Measurements from ENCODE around the gene CNTNAP5.

Gene CNTNAP5

GRCh38 chr2:124063596-124063995 is 38.5 kb downstream of the CNTNAP5 start:
- DNase-seq (ENCODE audit: low read depth), result no peak

DNA sequence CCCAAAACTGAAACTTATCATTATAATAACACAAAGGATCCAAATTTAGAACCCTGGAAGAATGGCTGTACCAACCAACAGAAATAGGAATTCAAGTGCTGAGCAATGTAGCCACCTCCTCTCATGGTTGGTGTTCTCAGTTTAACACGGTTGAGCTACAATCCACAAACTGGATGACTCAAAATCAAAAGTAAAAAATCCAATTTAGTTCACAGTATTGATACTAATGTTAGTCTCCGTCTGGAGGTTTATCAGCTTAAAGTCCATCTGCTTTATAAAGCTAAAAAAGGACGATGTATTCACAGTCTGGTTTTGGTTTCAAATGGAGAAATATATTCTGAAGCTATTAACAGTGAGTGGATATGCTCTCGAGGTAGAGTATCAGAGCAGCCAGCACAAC is 40.5 kb downstream of the CNTNAP5 start:
- DNase-seq (ENCODE audit: low read depth), result no peak

- DNase-seq (ENCODE audit: low read depth), result no peak
Observed at GRCh38 chr2:124066776-124067175, 41.7 kb downstream of the CNTNAP5 start.

- no peak for DNase-seq (ENCODE audit: low read depth)
Observed at GRCh38 chr2:124079045-124079444, 54.0 kb downstream of the CNTNAP5 start.

DNA sequence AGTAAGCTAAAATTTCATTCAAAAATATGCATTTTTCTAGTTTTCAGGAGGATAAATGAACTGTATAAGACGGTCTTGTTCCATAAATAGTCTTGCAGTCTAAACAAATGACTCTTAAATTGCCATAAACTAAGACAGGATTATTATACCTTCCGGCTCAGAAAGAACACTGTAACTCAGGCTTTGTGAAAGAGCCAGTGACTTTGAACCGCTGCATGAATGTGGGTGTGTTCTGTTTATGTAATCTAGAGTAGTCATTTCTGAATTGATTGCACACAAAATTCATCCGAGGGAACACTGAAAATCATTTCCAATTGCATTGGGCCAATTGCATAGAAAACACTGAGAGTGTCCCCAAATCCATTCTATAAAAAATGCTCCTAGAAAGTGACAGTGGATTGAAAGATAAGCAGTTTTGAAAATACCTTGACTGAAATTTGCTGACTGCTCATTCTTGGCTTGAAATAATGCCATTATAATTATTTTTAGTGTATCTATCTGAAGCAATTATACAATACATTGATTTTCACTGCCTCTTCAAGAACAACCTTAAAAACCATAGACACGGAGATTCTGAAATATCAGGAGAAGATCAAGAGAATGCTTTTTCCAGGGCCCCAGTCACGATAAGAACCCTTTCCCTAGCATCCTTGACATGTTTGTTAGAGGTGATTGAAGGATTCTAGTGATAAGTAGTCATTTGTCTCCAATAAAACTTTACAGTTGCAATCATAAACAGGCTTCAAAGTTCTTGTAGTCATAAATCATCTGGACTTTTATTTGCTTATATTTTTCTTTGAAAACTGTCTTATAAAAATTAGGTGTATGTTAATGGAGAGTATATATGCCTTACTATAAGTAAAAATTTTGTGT is 55.4 kb downstream of the CNTNAP5 start:
- DNase-seq (ENCODE audit: low read depth), result no peak

GRCh38 chr2:124081154-124081716 is 56.1 kb downstream of the CNTNAP5 start:
- no peak for DNase-seq (ENCODE audit: low read depth)

DNA sequence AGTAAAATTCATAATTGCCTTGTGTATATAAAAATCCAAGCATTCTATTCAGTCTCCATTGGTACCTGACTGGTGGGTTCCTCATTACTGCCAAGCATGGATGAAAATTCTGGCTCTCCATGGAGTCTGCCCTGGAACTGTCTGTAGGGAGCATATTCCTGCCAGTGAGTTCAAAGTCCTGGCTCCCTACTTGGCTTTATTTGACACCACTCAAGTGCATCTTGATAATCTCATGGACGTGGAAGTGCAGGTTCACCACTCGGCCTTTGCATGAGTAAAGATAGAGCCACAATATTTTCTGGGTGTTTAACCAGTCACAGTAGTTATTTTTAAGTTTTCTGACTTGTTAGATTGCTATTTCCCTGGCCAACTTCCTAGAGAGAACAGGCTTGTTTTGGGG is 63.5 kb downstream of the CNTNAP5 start:
- no peak for DNase-seq (ENCODE audit: low read depth)

- DNase-seq (ENCODE audit: low read depth), result no peak
Observed at GRCh38 chr2:124091721-124092120, 66.6 kb downstream of the CNTNAP5 start.

- no peak for DNase-seq (ENCODE audit: low read depth)
Observed at GRCh38 chr2:124092651-124093050, 67.6 kb downstream of the CNTNAP5 start.

- no peak for DNase-seq (ENCODE audit: low read depth)
Observed at GRCh38 chr2:124104914-124105313, 79.8 kb downstream of the CNTNAP5 start.

DNA sequence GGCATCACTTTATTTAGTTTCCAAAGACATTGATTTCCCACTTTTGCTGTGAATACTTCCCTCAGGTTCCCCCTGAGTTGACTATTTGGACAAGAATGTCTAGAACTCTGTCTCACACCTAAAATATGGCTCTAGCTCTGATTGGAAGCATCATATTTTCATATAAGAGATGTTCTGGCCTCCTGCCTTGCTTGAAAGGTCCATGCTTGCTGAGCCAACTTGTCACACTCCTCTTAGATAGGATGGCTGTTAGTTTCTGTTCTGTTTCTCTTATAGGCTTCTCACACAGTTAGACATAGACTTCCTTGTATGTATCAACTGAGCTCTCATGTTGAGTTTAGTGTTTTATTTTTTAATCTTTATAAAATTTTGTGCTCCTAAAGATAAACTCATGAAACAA is 87.1 kb downstream of the CNTNAP5 start:
- DNase-seq (ENCODE audit: low read depth), result no peak

- no peak for DNase-seq (ENCODE audit: low read depth)
Observed at GRCh38 chr2:124112966-124113365, 87.9 kb downstream of the CNTNAP5 start.

- no peak for DNase-seq (ENCODE audit: low read depth)
Observed at GRCh38 chr2:124120246-124120645, 95.2 kb downstream of the CNTNAP5 start.

- DNase-seq (ENCODE audit: low read depth), result no peak
Observed at GRCh38 chr2:124121106-124121505, 96.0 kb downstream of the CNTNAP5 start.

GRCh38 chr2:124121760-124122275 is 96.7 kb downstream of the CNTNAP5 start:
- DNase-seq (ENCODE audit: low read depth), result no peak

DNA sequence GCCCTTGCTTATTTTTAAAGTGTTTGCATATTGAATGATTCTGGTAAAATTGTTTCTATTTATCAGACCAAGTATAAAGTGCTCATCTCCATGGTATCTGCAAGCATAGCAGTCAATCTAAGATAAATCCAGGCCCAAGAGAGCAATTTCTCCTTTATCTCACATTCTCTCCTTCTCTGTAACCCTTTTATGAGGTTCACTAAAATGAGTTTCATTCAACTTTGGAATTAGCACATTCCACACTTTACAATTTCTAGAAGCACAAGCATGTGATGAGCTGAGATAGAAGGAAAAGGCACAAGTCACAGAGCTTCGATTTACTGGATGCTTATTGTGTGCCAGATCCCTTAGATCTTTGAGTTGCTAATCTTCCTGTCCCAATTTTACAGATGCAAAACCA is 97.3 kb downstream of the CNTNAP5 start:
- no peak for DNase-seq (ENCODE audit: low read depth)

- no peak for DNase-seq (ENCODE audit: low read depth)
Observed at GRCh38 chr2:124131276-124131675, 106.2 kb downstream of the CNTNAP5 start.

GRCh38 chr2:124136110-124136509 is 111.0 kb downstream of the CNTNAP5 start:
- no peak for DNase-seq (ENCODE audit: low read depth)

GRCh38 chr2:124138076-124138475 is 113.0 kb downstream of the CNTNAP5 start:
- no peak for DNase-seq (ENCODE audit: low read depth)

- DNase-seq (ENCODE audit: low read depth), result no peak
Observed at GRCh38 chr2:124145982-124146381, 120.9 kb downstream of the CNTNAP5 start.

DNA sequence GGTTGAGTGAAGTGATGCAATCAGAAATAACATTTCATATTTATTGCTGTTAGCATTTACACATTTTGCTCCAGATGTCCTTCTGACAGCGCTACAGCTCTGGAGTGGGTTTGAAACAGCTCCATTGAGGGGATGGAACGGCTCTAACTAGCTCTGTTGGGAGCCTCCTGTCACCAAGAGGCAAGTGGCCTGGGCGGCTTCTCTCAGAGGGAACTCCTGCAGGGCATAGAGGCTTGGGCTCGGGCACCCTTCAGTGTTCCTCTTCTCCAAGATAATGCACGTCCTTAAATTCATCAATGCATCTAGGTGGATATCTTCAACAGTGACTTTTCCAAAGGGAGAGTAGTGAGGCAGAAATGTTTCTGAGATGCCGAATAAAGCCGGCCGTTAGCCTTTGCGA is 122.5 kb downstream of the CNTNAP5 start:
- no peak for DNase-seq (ENCODE audit: low read depth)

DNA sequence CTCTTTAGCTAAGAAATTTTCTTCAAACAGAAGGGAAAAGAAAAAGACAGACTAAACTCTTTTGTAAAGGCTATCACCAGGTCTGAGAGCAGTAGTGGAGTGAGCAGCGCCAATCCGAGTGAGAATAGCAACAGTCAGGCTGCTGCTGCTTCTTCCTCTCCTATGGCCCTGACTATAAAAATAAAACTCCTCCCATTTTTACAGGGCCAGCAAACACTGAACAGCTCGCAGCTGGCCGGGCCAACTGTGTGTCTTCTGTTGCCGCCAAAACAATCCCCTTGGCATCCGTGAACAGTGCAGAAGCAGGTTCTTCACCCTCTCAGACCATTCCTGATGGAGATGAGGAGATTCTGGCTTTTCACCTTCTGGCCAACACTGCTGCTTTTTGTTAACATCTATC is 124.5 kb downstream of the CNTNAP5 start:
- no peak for DNase-seq (ENCODE audit: low read depth)

DNA sequence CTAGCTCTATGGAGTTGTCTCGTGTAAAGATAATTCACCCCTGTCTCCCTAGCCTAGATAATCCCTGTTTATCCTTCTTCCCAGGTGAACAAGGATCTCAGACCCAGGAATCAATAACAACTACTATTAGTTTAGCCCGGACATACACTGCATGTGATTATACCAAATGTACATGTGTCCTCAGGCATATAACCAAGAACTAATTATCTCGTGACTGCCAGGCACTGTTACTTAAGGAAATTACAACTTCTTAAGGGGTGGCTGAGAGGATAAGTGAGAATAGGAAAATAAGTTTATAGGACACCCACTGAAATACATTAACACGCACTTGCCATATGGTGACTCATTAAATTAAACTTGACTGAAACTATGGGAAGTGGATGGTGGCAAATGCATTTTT is 126.6 kb downstream of the CNTNAP5 start:
- no peak for DNase-seq (ENCODE audit: low read depth)

GRCh38 chr2:124153713-124154112 is 128.6 kb downstream of the CNTNAP5 start:
- DNase-seq (ENCODE audit: low read depth), result no peak

All from activated T-helper 9 cell treated with anti-CD3 and anti-CD28 coated beads, Interleukin-2, amount 50 U/mL, for 16 hours (primary cell).